ENCODE results near the gene DIPK2B.

DIPK2B gene

DNA sequence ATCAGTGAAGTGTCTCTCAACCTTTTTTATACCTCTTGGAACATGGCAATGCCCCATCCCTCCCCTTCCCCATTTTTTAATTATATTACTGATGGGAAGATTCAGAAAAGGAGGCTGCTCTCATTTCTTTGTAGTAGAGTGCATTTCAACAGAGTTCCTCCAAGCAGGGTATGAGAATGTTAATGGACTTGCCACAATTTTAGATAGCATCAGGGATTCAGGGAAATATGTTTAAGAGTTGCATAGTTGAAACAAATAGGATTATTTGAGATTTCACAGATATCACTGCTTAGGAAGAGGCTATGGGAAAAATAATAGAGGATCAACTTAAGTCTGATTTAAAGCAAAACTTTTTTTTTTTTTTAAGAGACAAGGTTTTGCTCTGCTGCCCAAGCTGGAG, 46.2 kb downstream of the DIPK2B start:
- no peak for DNase-seq

- no peak for DNase-seq
Measured at GRCh38 chrX:45154033-45154360, 46.7 kb downstream of the DIPK2B start.

All from midbrain (tissue), 1 donor.